ENCODE results near the gene WWC2.

WWC2 gene

DNA sequence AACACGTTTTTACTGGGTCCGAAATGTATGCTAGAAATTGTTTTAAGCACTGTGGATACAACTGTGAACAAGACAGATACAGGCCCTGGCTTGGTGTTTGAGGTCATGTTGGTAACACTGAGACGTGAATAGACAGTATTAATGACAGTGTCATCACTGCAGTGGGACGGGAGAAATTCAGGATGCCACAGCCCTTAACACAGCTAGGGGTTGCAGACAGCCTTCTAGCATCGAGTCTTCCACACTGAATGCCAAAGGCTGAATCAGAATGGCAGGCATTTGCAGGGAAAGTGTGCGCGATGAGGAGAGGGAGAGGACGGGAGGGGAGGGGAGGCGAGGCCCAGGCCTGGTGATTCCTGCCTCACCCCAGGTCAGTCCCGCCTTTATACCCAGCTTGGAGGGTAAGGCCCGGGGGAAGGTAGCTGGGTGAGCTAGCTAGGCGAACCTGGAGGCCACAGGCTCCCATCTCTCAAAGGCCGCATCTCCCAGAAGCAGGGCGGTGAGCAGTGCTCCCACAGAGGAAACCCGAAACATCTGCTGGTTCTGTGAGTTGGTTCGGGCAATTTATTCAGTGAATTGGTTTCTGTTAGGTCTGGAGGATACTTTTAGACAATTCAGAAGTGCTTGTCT, 267.3 kb downstream of the WWC2 start:
- no peak overlapping the region for H3K4me3 ChIP-seq (ENCODE audit: low read depth, low read length)
- TF ChIP-seq, protein P1, sequence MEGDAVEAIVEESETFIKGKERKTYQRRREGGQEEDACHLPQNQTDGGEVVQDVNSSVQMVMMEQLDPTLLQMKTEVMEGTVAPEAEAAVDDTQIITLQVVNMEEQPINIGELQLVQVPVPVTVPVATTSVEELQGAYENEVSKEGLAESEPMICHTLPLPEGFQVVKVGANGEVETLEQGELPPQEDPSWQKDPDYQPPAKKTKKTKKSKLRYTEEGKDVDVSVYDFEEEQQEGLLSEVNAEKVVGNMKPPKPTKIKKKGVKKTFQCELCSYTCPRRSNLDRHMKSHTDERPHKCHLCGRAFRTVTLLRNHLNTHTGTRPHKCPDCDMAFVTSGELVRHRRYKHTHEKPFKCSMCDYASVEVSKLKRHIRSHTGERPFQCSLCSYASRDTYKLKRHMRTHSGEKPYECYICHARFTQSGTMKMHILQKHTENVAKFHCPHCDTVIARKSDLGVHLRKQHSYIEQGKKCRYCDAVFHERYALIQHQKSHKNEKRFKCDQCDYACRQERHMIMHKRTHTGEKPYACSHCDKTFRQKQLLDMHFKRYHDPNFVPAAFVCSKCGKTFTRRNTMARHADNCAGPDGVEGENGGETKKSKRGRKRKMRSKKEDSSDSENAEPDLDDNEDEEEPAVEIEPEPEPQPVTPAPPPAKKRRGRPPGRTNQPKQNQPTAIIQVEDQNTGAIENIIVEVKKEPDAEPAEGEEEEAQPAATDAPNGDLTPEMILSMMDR (conservative IDR thresholded peaks at IDR 0.05; ENCODE audit: low read depth, low read length), result no peak
- DNase-seq (ENCODE audit: low read depth), result no peak

DNA sequence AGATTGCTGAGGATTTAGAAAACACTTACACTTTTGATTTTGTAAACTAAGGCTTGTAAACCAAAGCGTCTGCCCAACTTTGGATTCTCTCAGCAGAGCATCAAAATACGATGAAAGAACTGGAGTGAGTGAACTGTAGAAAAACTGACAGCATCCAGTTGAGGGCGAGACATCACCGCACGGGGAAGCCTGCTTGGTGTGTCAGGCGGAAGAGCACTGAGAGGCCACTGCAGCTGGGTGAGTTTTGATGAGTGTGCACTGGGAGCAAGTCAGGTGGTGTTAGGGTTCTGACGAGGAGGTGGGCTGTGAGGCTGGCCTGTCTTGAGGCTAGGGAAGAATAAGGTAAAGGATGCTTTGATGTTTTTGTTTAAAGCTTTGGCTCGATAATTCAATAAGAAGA, 270.0 kb downstream of the WWC2 start:
- no peak overlapping the region for H3K4me3 ChIP-seq (ENCODE audit: low read depth, low read length)

More for the DNA sequence above, 270.0 kb downstream of the WWC2 start:
- DNase-seq (ENCODE audit: low read depth), result no peak
- TF ChIP-seq, protein P1 (conservative IDR thresholded peaks at IDR 0.05; ENCODE audit: low read depth, low read length), result no peak

All from choroid plexus epithelial cell (primary cell).